Endometrial microvascular endothelial cells (primary cell): ENCODE measurements around the gene RFX7. TPM values are rescaled to one million over a fixed set of nuclear protein-coding genes. Genes with fewer than 3 reads are reported as not detected.

Source experiments
- in situ Hi-C: cut with HindIII; loops from 2 replicates; pipeline ENCODE4 v1.10.0; 2017; ENCODE audit warnings: low sequenced_read_pairs, low pct_unique_long_range_greater_than_20kb; ENCODE audit errors: inconsistent ontology term
- total RNA-seq: library from RNA; depleted of rRNA; stranded (reverse); fragments of >200 nt; gene quantifications from one replicate; pipeline ENCODE4 v1.2.3, GENCODE V29; 2015; ENCODE audit errors: inconsistent ontology term

Gene RFX7
- total RNA-seq, 1 donor from 2014 or later, result 9.2 TPM

- in situ Hi-C loops, result loop anchor here (25.0 kb wide), 1 partner anchor 259 kb away; the partner anchor contains the start of gene NEDD4
Observed at GRCh38 chr15:56245871-56246814, 2.5 kb upstream of the RFX7 start.

- in situ Hi-C loops, result loop anchor here (25.0 kb wide), 1 partner anchor 258 kb away; the partner anchor contains the start of gene NEDD4
Observed at GRCh38 chr15:56244811-56245576, 1.3 kb upstream of the RFX7 start.

- in situ Hi-C loops, result loop anchor here (25.0 kb wide), 1 partner anchor 257 kb away; the partner anchor contains the start of gene NEDD4
Observed at GRCh38 chr15:56244038-56244810, 545 bp upstream of the RFX7 start.

- in situ Hi-C loops, result loop anchor here (25.0 kb wide), 1 partner anchor 255 kb away; the partner anchor contains the start of gene NEDD4
Observed at GRCh38 chr15:56242576-56243162, 1.0 kb downstream of the RFX7 start.

GRCh38 chr15:56241374-56242105 is 2.1 kb downstream of the RFX7 start:
- in situ Hi-C loops, result loop anchor here (25.0 kb wide), 1 partner anchor 254 kb away; the partner anchor contains the start of gene NEDD4

GRCh38 chr15:56240390-56240789 is 3.3 kb downstream of the RFX7 start:
- in situ Hi-C loops, result loop anchor here (25.0 kb wide), 1 partner anchor 253 kb away; the partner anchor contains the start of gene NEDD4

- in situ Hi-C loops, result loop anchor here (25.0 kb wide), 1 partner anchor 249 kb away; the partner anchor contains the start of gene NEDD4
Observed at GRCh38 chr15:56236197-56236596, 7.5 kb downstream of the RFX7 start.

- in situ Hi-C loops, result loop anchor here (25.0 kb wide), 1 partner anchor 248 kb away; the partner anchor contains the start of gene NEDD4
Observed at GRCh38 chr15:56234804-56235203, 8.9 kb downstream of the RFX7 start.

- in situ Hi-C loops, result loop anchor here (25.0 kb wide), 1 partner anchor 246 kb away; the partner anchor contains the start of gene NEDD4
Observed at GRCh38 chr15:56233549-56233948, 10.1 kb downstream of the RFX7 start.

- in situ Hi-C loops, result loop anchor here (25.0 kb wide), 1 partner anchor 245 kb away; the partner anchor contains the start of gene NEDD4
Observed at GRCh38 chr15:56232058-56232457, 11.6 kb downstream of the RFX7 start.

GRCh38 chr15:56228854-56229253 is 14.8 kb downstream of the RFX7 start:
- in situ Hi-C loops, result loop anchor here (25.0 kb wide), 1 partner anchor 242 kb away; the partner anchor contains the start of gene NEDD4

GRCh38 chr15:56228352-56228751 is 15.3 kb downstream of the RFX7 start:
- in situ Hi-C loops, result loop anchor here (25.0 kb wide), 1 partner anchor 241 kb away; the partner anchor contains the start of gene NEDD4

- in situ Hi-C loops, result loop anchor here (25.0 kb wide), 1 partner anchor 240 kb away; the partner anchor contains the start of gene NEDD4
Observed at GRCh38 chr15:56227780-56228179, 15.9 kb downstream of the RFX7 start.

- in situ Hi-C loops, result loop anchor here (25.0 kb wide), 1 partner anchor 240 kb away; the partner anchor contains the start of gene NEDD4
Observed at GRCh38 chr15:56227306-56227705, 16.4 kb downstream of the RFX7 start.

GRCh38 chr15:56225520-56225919 is 18.2 kb downstream of the RFX7 start:
- in situ Hi-C loops, result loop anchor here (25.0 kb wide), 1 partner anchor 238 kb away; the partner anchor contains the start of gene NEDD4

- in situ Hi-C loops, result no loop called here
Observed at GRCh38 chr15:56222302-56222701, 21.4 kb downstream of the RFX7 start.

GRCh38 chr15:56217341-56217740 is 26.3 kb downstream of the RFX7 start:
- in situ Hi-C loops, result no loop called here
